Left renal cortex interstitium (tissue), 4 donors: ENCODE data around the gene SEMA3B. TPM values are rescaled to one million over a fixed set of nuclear protein-coding genes. Genes with fewer than 3 reads are reported as not detected.
"Not testable (repeated sequence)": the region's sequence is repeated elsewhere in the genome, so short reads cannot be mapped to it uniquely, and the experiment has no call there.

ENCODE experiments used
- DNase-seq, 4 donors: peaks; one replicate each; pipeline ENCODE4 v3.0.0-alpha.2; 2013; ENCODE audit warnings: low read depth in 4 of 4, low spot score in 2 of 4, missing footprints in 1 of 4
- polyA plus RNA-seq, 4 donors: library from polyadenylated mRNA; unstranded; fragments of 120-200 nt; gene quantifications; one replicate each; pipeline ENCODE4 v1.2.1, GENCODE V29; 2013; ENCODE audit not compliant: insufficient read length in 4 of 4

SEMA3B gene
- polyA plus RNA-seq, 4 donors, result 71.0 to 119 (median 108) TPM

GRCh38 chr3:50270422-50271224, 1.7 kb downstream of the SEMA3B start:
- no peak for DNase-seq

- no peak for DNase-seq
Measured at GRCh38 chr3:50271314-50271936, 2.5 kb downstream of the SEMA3B start.

- not testable (repeated sequence) for DNase-seq
Measured at GRCh38 chr3:50272538-50272910, 3.6 kb downstream of the SEMA3B start.

- DNase-seq, result peak; percentile 68 to 81 (median 78)
Measured at GRCh38 chr3:50272911-50273688, 4.2 kb downstream of the SEMA3B start.

- DNase-seq, result no peak
Measured at GRCh38 chr3:50273689-50274065, 4.7 kb downstream of the SEMA3B start.

- no peak for DNase-seq
Measured at GRCh38 chr3:50274371-50275104, 5.6 kb downstream of the SEMA3B start.

GRCh38 chr3:50275141-50275995, 6.4 kb downstream of the SEMA3B start:
- DNase-seq, result no peak

- DNase-seq, result no peak
Measured at GRCh38 chr3:50275996-50276761, 7.2 kb downstream of the SEMA3B start.

- DNase-seq, result no peak
Measured at GRCh38 chr3:50276762-50277101, 7.8 kb downstream of the SEMA3B start.

- DNase-seq, result no peak
Measured at GRCh38 chr3:50278123-50278879, 9.4 kb downstream of the SEMA3B start.

- DNase-seq, result no peak
Measured at GRCh38 chr3:50278880-50279224, 9.9 kb downstream of the SEMA3B start, which contains the start of gene LSMEM2. Gene LSMEM2, plus strand, starts transcription at chr3:50279087. Its CDS starts 27 bp downstream, at chr3:50279114.

- no peak for DNase-seq
Measured at GRCh38 chr3:50279255-50280016, 10.5 kb downstream of the SEMA3B start.

GRCh38 chr3:50284121-50284520, 15.2 kb downstream of the SEMA3B start:
- DNase-seq, result not testable (repeated sequence)

GRCh38 chr3:50286322-50287227, 17.6 kb downstream of the SEMA3B start:
- no peak for DNase-seq

- no peak for DNase-seq
Measured at GRCh38 chr3:50287262-50287661, 18.3 kb downstream of the SEMA3B start.

- no peak for DNase-seq
Measured at GRCh38 chr3:50288387-50289007, 19.6 kb downstream of the SEMA3B start.
